HepG2 (cell line): ENCODE measurements around the gene TAF6L. TPM values are rescaled to one million over a fixed set of nuclear protein-coding genes. Genes with fewer than 3 reads are reported as not detected.

ENCODE experiments used
- EED ChIP-seq: sonication (generic); formaldehyde crosslinking; IDR thresholded peaks from 2 replicates; pipeline ENCODE4 v1.5.0; 2020; ENCODE audit warnings: mild to moderate bottlenecking, missing genetic modification reagents
- YEATS2 ChIP-seq: sonication (generic); formaldehyde crosslinking; IDR thresholded peaks from 2 replicates; pipeline ENCODE4 v1.4.0; 2020; ENCODE audit warnings: missing genetic modification reagents, borderline replicate concordance
- ZNF687 ChIP-seq: sonication (generic); formaldehyde crosslinking; IDR thresholded peaks from 2 replicates; pipeline ENCODE4 v1.5.1; 2020; ENCODE audit warnings: mild to moderate bottlenecking, missing genetic modification reagents, moderate library complexity
- polyA plus RNA-seq, 8 experiments: library from polyadenylated mRNA; depleted of rRNA in 3 of 8; stranded (reverse) in 7 of 8; unstranded in 1 of 8; fragments of >200 nt; fragmentation: Illumina TruSeq in 4 of 8; extraction: Trizol in 4 of 8; gene quantifications; 2 replicates each; pipeline versions ENCODE4 v1.2.1 to v1.2.3, GENCODE V29; 2011 to 2016; ENCODE audit warnings: low read depth in 4 of 8, missing spikeins in 1 of 8, mixed read lengths in 1 of 8; ENCODE audit not compliant: insufficient read depth in 1 of 8
- total RNA-seq, 5 experiments: library from RNA; depleted of rRNA; stranded (reverse); fragments of >200 nt; fragmentation: Illumina TruSeq; extraction: Trizol; gene quantifications; 2 replicates each; pipeline ENCODE4 v1.2.3, GENCODE V29; 2016; ENCODE audit warnings: low read depth in 1 of 5
- TF ChIP-seq, protein P1 (sequence below), 2 experiments: fragments of 450-650 bp in 1 of 2; sonication (generic) in 1 of 2; formaldehyde crosslinking in 1 of 2; IDR thresholded peaks; 2 replicates each; pipeline versions ENCODE4 v1.6.1 to v1.8.0; 2016 to 2022; ENCODE audit warnings: antibody characterized with exemption in 1 of 2, mild to moderate bottlenecking in 1 of 2, missing genetic modification reagents in 1 of 2
- TF ChIP-seq, protein P2 (sequence below): sonication (generic); formaldehyde crosslinking; IDR thresholded peaks from 2 replicates; pipeline ENCODE4 v1.4.0; 2020; ENCODE audit warnings: missing genetic modification reagents

TAF6L gene
- total and polyA plus RNA-seq, 2 of the 13 experiments (the other 11 are each of a cell fraction or from before 2014, with no cell fraction given), result 12.6 to 19.4 TPM

DNA sequence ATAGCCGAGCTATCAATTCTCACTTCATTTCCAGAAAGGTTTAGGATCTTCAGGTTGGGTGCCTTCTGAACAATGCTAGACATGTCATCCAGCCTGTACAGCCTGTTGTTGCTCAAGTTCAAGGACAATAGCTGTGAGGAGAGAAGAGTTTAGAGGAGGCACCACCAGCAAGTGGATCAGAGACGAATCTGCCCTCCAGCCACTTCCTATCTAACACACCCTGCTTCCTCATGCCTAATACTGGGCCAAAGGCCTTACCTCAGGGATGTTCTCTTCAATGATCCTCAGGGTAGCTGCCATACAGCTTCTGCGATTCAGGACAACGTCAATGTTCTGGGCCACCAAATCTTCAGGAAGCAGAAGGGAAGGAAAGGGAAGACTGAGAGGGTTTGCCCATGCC lies 29.9 kb downstream of the TAF6L start (continued):
- TF ChIP-seq, protein P1, sequence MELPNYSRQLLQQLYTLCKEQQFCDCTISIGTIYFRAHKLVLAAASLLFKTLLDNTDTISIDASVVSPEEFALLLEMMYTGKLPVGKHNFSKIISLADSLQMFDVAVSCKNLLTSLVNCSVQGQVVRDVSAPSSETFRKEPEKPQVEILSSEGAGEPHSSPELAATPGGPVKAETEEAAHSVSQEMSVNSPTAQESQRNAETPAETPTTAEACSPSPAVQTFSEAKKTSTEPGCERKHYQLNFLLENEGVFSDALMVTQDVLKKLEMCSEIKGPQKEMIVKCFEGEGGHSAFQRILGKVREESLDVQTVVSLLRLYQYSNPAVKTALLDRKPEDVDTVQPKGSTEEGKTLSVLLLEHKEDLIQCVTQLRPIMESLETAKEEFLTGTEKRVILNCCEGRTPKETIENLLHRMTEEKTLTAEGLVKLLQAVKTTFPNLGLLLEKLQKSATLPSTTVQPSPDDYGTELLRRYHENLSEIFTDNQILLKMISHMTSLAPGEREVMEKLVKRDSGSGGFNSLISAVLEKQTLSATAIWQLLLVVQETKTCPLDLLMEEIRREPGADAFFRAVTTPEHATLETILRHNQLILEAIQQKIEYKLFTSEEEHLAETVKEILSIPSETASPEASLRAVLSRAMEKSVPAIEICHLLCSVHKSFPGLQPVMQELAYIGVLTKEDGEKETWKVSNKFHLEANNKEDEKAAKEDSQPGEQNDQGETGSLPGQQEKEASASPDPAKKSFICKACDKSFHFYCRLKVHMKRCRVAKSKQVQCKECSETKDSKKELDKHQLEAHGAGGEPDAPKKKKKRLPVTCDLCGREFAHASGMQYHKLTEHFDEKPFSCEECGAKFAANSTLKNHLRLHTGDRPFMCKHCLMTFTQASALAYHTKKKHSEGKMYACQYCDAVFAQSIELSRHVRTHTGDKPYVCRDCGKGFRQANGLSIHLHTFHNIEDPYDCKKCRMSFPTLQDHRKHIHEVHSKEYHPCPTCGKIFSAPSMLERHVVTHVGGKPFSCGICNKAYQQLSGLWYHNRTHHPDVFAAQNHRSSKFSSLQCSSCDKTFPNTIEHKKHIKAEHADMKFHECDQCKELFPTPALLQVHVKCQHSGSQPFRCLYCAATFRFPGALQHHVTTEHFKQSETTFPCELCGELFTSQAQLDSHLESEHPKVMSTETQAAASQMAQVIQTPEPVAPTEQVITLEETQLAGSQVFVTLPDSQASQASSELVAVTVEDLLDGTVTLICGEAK (IDR thresholded peaks at IDR 0.05), result no peak
- TF ChIP-seq, protein P1 (CRISPR knock-in tag; IDR thresholded peaks at IDR 0.05), result no peak
- TF ChIP-seq EED (CRISPR knock-in tag) (no peak), YEATS2 (CRISPR knock-in tag) (no peak), ZNF687 (CRISPR knock-in tag) (no peak)
- TF ChIP-seq, protein P2, sequence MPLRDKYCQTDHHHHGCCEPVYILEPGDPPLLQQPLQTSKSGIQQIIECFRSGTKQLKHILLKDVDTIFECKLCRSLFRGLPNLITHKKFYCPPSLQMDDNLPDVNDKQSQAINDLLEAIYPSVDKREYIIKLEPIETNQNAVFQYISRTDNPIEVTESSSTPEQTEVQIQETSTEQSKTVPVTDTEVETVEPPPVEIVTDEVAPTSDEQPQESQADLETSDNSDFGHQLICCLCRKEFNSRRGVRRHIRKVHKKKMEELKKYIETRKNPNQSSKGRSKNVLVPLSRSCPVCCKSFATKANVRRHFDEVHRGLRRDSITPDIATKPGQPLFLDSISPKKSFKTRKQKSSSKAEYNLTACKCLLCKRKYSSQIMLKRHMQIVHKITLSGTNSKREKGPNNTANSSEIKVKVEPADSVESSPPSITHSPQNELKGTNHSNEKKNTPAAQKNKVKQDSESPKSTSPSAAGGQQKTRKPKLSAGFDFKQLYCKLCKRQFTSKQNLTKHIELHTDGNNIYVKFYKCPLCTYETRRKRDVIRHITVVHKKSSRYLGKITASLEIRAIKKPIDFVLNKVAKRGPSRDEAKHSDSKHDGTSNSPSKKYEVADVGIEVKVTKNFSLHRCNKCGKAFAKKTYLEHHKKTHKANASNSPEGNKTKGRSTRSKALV (CRISPR knock-in tag), result no peak
